Renal pelvis (tissue), 3 donors: ENCODE results near the gene CREB5. TPM values are rescaled to one million over a fixed set of nuclear protein-coding genes. Genes with fewer than 3 reads are reported as not detected.

Experiments used
- polyA plus RNA-seq, 3 donors: library from polyadenylated mRNA; unstranded; fragments of 120-200 nt; gene quantifications; one replicate each; pipeline ENCODE4 v1.2.1, GENCODE V29; 2013; ENCODE audit not compliant: insufficient read length in 3 of 3

Gene CREB5
- polyA plus RNA-seq, 3 donors = 11.0 to 11.9 (median 11.6) TPM

Other genes starting within 250 kb of the CREB5 start
- 10 to 100 TPM in 2 of 3 donors, 1 to 10 TPM in 1; 9.9 to 11.0 (median 10.9) TPM for gene JAZF1, start 231.7 kb upstream of the CREB5 start, polyA plus RNA-seq